Neural progenitor cell (in vitro differentiated cells): ENCODE data around the gene CIBAR2. TPM values are rescaled to one million over a fixed set of nuclear protein-coding genes. Genes with fewer than 3 reads are reported as not detected.

Source experiments
- DNase-seq: peaks from one replicate; pipeline ENCODE4 v3.0.0-alpha.2; 2016; ENCODE audit warnings: low spot score
- H2AFZ ChIP-seq: fragments of 200-600 bp; sonication (generic); replicated peaks from 2 replicates; pipeline ENCODE4 v1.6.1; 2016; ENCODE audit warnings: antibody characterized with exemption
- H3F3A ChIP-seq: fragments of 200-600 bp; sonication (generic); 2 replicates; pipeline ENCODE4 v1.6.1; 2016; ENCODE audit warnings: antibody characterized with exemption, low read depth
- H3K27ac ChIP-seq: fragments of 200-600 bp; sonication (generic); 2 replicates; pipeline ENCODE4 v1.5.1; 2016; ENCODE audit warnings: mild to moderate bottlenecking
- H3K27me3 ChIP-seq: fragments of 200-600 bp; sonication (generic); 2 replicates; pipeline ENCODE4 v1.6.1; 2016; ENCODE audit warnings: mild to moderate bottlenecking, moderate library complexity
- H3K36me3 ChIP-seq: fragments of 200-600 bp; sonication (generic); 2 replicates; pipeline ENCODE4 v1.5.1; 2016
- H3K4me1 ChIP-seq: fragments of 200-600 bp; sonication (generic); 2 replicates; pipeline ENCODE4 v1.6.1; 2016; ENCODE audit warnings: mixed run types
- H3K4me2 ChIP-seq: fragments of 200-600 bp; sonication (generic); 2 replicates; pipeline ENCODE4 v1.6.1; 2016
- H3K4me3 ChIP-seq: fragments of 200-600 bp; sonication (generic); 2 replicates; pipeline ENCODE4 v1.5.1; 2016
- H3K79me2 ChIP-seq: fragments of 200-600 bp; sonication (generic); 2 replicates; pipeline ENCODE4 v1.6.1; 2016; ENCODE audit warnings: low read depth
- H3K9ac ChIP-seq: fragments of 200-600 bp; sonication (generic); 2 replicates; pipeline ENCODE4 v1.6.1; 2016
- H3K9me3 ChIP-seq: fragments of 200-600 bp; sonication (generic); 2 replicates; pipeline ENCODE4 v1.5.1; 2016; ENCODE audit warnings: low read depth
- H4K20me1 ChIP-seq: fragments of 200-600 bp; sonication (generic); 2 replicates; pipeline ENCODE4 v1.6.1; 2016; ENCODE audit warnings: low read depth
- H3K27ac Mint-ChIP-seq: 3 replicates; pipeline ENCODE4 v1.8.0; 2021; ENCODE audit warnings: mixed read lengths
- H3K27me3 Mint-ChIP-seq: 2 replicates; pipeline ENCODE4 v1.8.0; 2022; ENCODE audit warnings: low read depth, mild to moderate bottlenecking, inconsistent platforms, moderate library complexity, mixed read lengths; ENCODE audit not compliant: insufficient read depth
- H3K36me3 Mint-ChIP-seq: 3 replicates; pipeline ENCODE4 v1.8.0; 2021; ENCODE audit warnings: mixed read lengths
- H3K4me1 Mint-ChIP-seq: 3 replicates; pipeline ENCODE4 v1.8.0; 2021; ENCODE audit warnings: mixed read lengths
- H3K4me3 Mint-ChIP-seq: 3 replicates; pipeline ENCODE4 v1.8.0; 2021; ENCODE audit warnings: mild to moderate bottlenecking, moderate library complexity, mixed read lengths
- H3K9me3 Mint-ChIP-seq: 3 replicates; pipeline ENCODE4 v1.8.0; 2020; ENCODE audit warnings: mixed read lengths
- CTCF ChIP-seq: fragments of 200-600 bp; sonication (generic); IDR thresholded peaks from 2 replicates; pipeline ENCODE4 v1.5.1; 2017; ENCODE audit warnings: antibody characterized with exemption, mild to moderate bottlenecking
- EZH2 ChIP-seq: fragments of 200-600 bp; sonication (generic); IDR thresholded peaks from 2 replicates; pipeline ENCODE4 v1.6.1; 2017; ENCODE audit warnings: antibody characterized with exemption, mild to moderate bottlenecking, moderate library complexity
- EZH2phosphoT487 ChIP-seq: fragments of 200-600 bp; sonication (generic); IDR thresholded peaks from 2 replicates; pipeline ENCODE4 v1.6.1; 2017; ENCODE audit warnings: antibody characterized with exemption
- total RNA-seq: library from RNA; depleted of rRNA; stranded (reverse); fragments of >200 nt; gene quantifications from 2 replicates; pipeline ENCODE4 v1.2.3, GENCODE V29; 2015; ENCODE audit warnings: low replicate concordance

CIBAR2 gene
- total RNA-seq, 1 donor from 2014 or later, result not detected

GRCh38 chr16:85150331-85150940 lies 38.2 kb upstream of the CIBAR2 start:
- TF ChIP-seq EZH2phosphoT487, result no peak
- TF ChIP-seq CTCF, result no peak
- no peak for TF ChIP-seq EZH2
- Histone ChIP-seq H3K4me3 (no peak overlapping the region), H4K20me1 (no peaks in the 10 kb centered on the region), H2AFZ (no peak overlapping the region), H3K9ac (no peak overlapping the region), H3K9me3 (no peaks in the 10 kb centered on the region), H3K4me1 (no peaks in the 10 kb centered on the region), H3K79me2 (no peaks in the 10 kb centered on the region), H3K36me3 (no peaks in the 10 kb centered on the region), H3K27ac (no peak overlapping the region), H3K27me3 (no peaks in the 10 kb centered on the region), H3F3A (no peaks in the 10 kb centered on the region), H3K4me2 (no peak overlapping the region)
- Mint-ChIP-seq H3K27ac (peak overlapping the region; percentile 52), H3K27me3 (peaks cover 17% of the 10 kb centered on the region), H3K36me3 (no peaks in the 10 kb centered on the region), H3K4me3 (no peak overlapping the region), H3K9me3 (no peaks in the 10 kb centered on the region), H3K4me1 (peaks cover 35% of the 10 kb centered on the region)
- no peak for DNase-seq

- DNase-seq, result no peak
- Histone ChIP-seq H3K27ac (no peak overlapping the region), H3K4me3 (no peak overlapping the region), H3K9ac (no peak overlapping the region), H3K27me3 (no peaks in the 10 kb centered on the region), H3K4me1 (no peaks in the 10 kb centered on the region), H2AFZ (no peak overlapping the region), H3K4me2 (no peak overlapping the region), H3F3A (no peaks in the 10 kb centered on the region), H3K36me3 (no peaks in the 10 kb centered on the region), H3K9me3 (no peaks in the 10 kb centered on the region), H3K79me2 (no peaks in the 10 kb centered on the region), H4K20me1 (no peaks in the 10 kb centered on the region)
- no peak for TF ChIP-seq EZH2phosphoT487
- TF ChIP-seq CTCF, result no peak
- no peak for TF ChIP-seq EZH2
- Mint-ChIP-seq H3K4me1 (peaks cover 37% of the 10 kb centered on the region), H3K9me3 (no peaks in the 10 kb centered on the region), H3K4me3 (no peak overlapping the region), H3K27ac (no peak overlapping the region), H3K27me3 (peaks cover 17% of the 10 kb centered on the region), H3K36me3 (no peaks in the 10 kb centered on the region)
Measured at GRCh38 chr16:85149776-85150175, 37.5 kb upstream of the CIBAR2 start.

- no peak overlapping the region for H3K4me3 Mint-ChIP-seq
- H3K9me3 Mint-ChIP-seq, result no peaks in the 10 kb centered on the region
Measured at GRCh38 chr16:85148931-85149330, 36.7 kb upstream of the CIBAR2 start.

More at GRCh38 chr16:85148931-85149330, 36.7 kb upstream of the CIBAR2 start:
- no peak overlapping the region for H3K27ac ChIP-seq
- H3K9me3 ChIP-seq, result no peaks in the 10 kb centered on the region
- Mint-ChIP-seq H3K27ac (no peak overlapping the region), H3K27me3 (peaks cover 17% of the 10 kb centered on the region), H3K36me3 (no peaks in the 10 kb centered on the region), H3K4me1 (peaks cover 38% of the 10 kb centered on the region)
- no peaks in the 10 kb centered on the region for H3K79me2 ChIP-seq
- H3K9ac ChIP-seq, result no peak overlapping the region
- H3K27me3 ChIP-seq, result no peaks in the 10 kb centered on the region
- no peak overlapping the region for H3K4me3 ChIP-seq
- TF ChIP-seq EZH2 (no peak), CTCF (no peak), EZH2phosphoT487 (no peak)
- H3K4me2 ChIP-seq, result no peak overlapping the region
- no peaks in the 10 kb centered on the region for H3K36me3 ChIP-seq
- no peak overlapping the region for H2AFZ ChIP-seq
- H3K4me1 ChIP-seq, result no peaks in the 10 kb centered on the region
- DNase-seq, result no peak
- no peaks in the 10 kb centered on the region for H4K20me1 ChIP-seq
- H3F3A ChIP-seq, result no peaks in the 10 kb centered on the region
